Fibroblast of mammary gland (primary cell): ENCODE results near the gene NID1.
A peak's percentile ranks its signal among the peaks of the same experiment; 100 is the strongest.

ENCODE experiments used
- DNase-seq: peaks from one replicate; pipeline ENCODE4 v3.0.0-alpha.2; 2010; ENCODE audit warnings: low read depth
- H3K4me3 ChIP-seq: 2 replicates; pipeline ENCODE4 v1.5.1; 2011; ENCODE audit warnings: low read depth, mild to moderate bottlenecking, low read length, moderate library complexity; ENCODE audit not compliant: control insufficient read depth
- CTCF ChIP-seq: conservative IDR thresholded peaks from 2 replicates; pipeline ENCODE4 v1.5.1; 2011; ENCODE audit warnings: low read depth, low read length, inconsistent platforms; ENCODE audit not compliant: control insufficient read depth, insufficient read depth

The NID1 gene

GRCh38 chr1:235953801-235954200, 111.1 kb downstream of the NID1 start:
- TF ChIP-seq CTCF, result no peak
- DNase-seq, result peak; percentile 88
- H3K4me3 ChIP-seq, result no peak overlapping the region

- no peak for TF ChIP-seq CTCF
- DNase-seq, result no peak
- no peak overlapping the region for H3K4me3 ChIP-seq
These were observed 111.8 kb downstream of the NID1 start for GRCh38 chr1:235952950-235953615.

GRCh38 chr1:235951661-235952060, 113.2 kb downstream of the NID1 start:
- no peak for TF ChIP-seq CTCF
- H3K4me3 ChIP-seq, result no peak overlapping the region
- DNase-seq, result no peak

GRCh38 chr1:235950318-235950717, 114.6 kb downstream of the NID1 start:
- H3K4me3 ChIP-seq, result no peak overlapping the region
- no peak for DNase-seq

GRCh38 chr1:235948774-235949427, 116.0 kb downstream of the NID1 start:
- DNase-seq, result no peak
- no peak for TF ChIP-seq CTCF
- no peak overlapping the region for H3K4me3 ChIP-seq

More at GRCh38 chr1:235950318-235950717, 114.6 kb downstream of the NID1 start:
- no peak for TF ChIP-seq CTCF

GRCh38 chr1:235947989-235948388, 116.9 kb downstream of the NID1 start:
- TF ChIP-seq CTCF, result no peak
- no peak overlapping the region for H3K4me3 ChIP-seq
- DNase-seq, result no peak

- peak; percentile 56 for DNase-seq
- TF ChIP-seq CTCF, result peak; percentile 52
These were observed 118.3 kb downstream of the NID1 start for GRCh38 chr1:235946571-235946981.

More at GRCh38 chr1:235946571-235946981, 118.3 kb downstream of the NID1 start:
- no peak overlapping the region for H3K4me3 ChIP-seq
